GM19468 (cell line): ENCODE data around the gene CORIN.
"Not testable (repeated sequence)": the region's sequence is repeated elsewhere in the genome, so short reads cannot be mapped to it uniquely, and the experiment has no call there.

Experiments
- ATAC-seq: cut with Tn5 transposase; IDR thresholded peaks from one replicate; pipeline ENCODE4 v1.9.1; 2021; ENCODE audit warnings: mild to moderate bottlenecking, moderate library complexity, moderate number of reproducible peaks; ENCODE audit not compliant: unreplicated experiment; ENCODE audit errors: extremely low read depth

The CORIN gene

GRCh38 chr4:47776353-47776752, 61.5 kb downstream of the CORIN start:
- no peak for ATAC-seq

GRCh38 chr4:47774079-47774478, 63.8 kb downstream of the CORIN start:
- no peak for ATAC-seq

GRCh38 chr4:47771020-47771419, 66.8 kb downstream of the CORIN start:
- no peak for ATAC-seq

- ATAC-seq: not testable (repeated sequence)
Measured at GRCh38 chr4:47767956-47768355, 69.9 kb downstream of the CORIN start.

- no peak for ATAC-seq
Measured at GRCh38 chr4:47763279-47763678, 74.6 kb downstream of the CORIN start.

- ATAC-seq: no peak
Measured at GRCh38 chr4:47762376-47763266, 75.2 kb downstream of the CORIN start.

- ATAC-seq: not testable (repeated sequence)
Measured at GRCh38 chr4:47753316-47753715, 84.6 kb downstream of the CORIN start.

GRCh38 chr4:47752214-47752613, 85.7 kb downstream of the CORIN start:
- no peak for ATAC-seq

- ATAC-seq: no peak
Measured at GRCh38 chr4:47750788-47751187, 87.1 kb downstream of the CORIN start.

GRCh38 chr4:47749858-47750257, 88.0 kb downstream of the CORIN start:
- no peak for ATAC-seq

GRCh38 chr4:47749060-47749459, 88.8 kb downstream of the CORIN start:
- ATAC-seq: no peak

- ATAC-seq: no peak
Measured at GRCh38 chr4:47747846-47748494, 89.9 kb downstream of the CORIN start.

GRCh38 chr4:47747211-47747610, 90.7 kb downstream of the CORIN start:
- no peak for ATAC-seq

GRCh38 chr4:47746122-47746521, 91.7 kb downstream of the CORIN start:
- ATAC-seq: no peak

- no peak for ATAC-seq
Measured at GRCh38 chr4:47744843-47745382, 93.0 kb downstream of the CORIN start.

- ATAC-seq: no peak
Measured at GRCh38 chr4:47744253-47744652, 93.6 kb downstream of the CORIN start.

GRCh38 chr4:47741200-47741599, 96.7 kb downstream of the CORIN start:
- ATAC-seq: no peak

- ATAC-seq: no peak
Measured at GRCh38 chr4:47737326-47737725, 100.5 kb downstream of the CORIN start.

- no peak for ATAC-seq
Measured at GRCh38 chr4:47736555-47736954, 101.3 kb downstream of the CORIN start.

GRCh38 chr4:47736146-47736545, 101.7 kb downstream of the CORIN start:
- ATAC-seq: no peak
